HL-60/S4 treated with retinoic acid at 250 ng/mL for 4 days and 3 days (cell line): ENCODE measurements around the gene NECTIN4.

ENCODE experiments used
- in situ Hi-C: fragments of 300-500 bp; cut with MboI; formaldehyde crosslinking; loops from 2 replicates; pipeline ENCODE4 v1.7.0; 2022; ENCODE audit warnings: low sequenced_read_pairs

Gene NECTIN4

GRCh38 chr1:161113915-161114314 is 24.6 kb upstream of the NECTIN4 start:
- in situ Hi-C loops = no loop called here

DNA sequence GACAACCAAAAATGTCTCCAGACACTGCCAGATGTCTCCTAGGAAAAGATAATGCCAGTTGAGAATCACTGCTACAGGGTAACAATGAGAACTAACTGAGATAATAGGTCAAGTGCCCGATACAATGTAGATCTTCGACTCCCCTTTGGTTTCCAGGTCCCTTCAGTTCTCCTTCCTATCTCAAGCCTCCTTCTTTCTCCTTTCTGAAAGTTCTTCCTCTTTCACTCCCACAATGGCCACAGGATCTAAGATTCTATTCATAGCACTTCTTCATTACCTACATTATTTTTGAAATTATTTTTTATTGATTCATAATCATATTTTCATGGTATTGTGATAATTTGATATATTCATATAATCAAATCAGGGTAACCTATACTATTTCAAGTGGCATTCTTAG is 22.2 kb upstream of the NECTIN4 start:
- in situ Hi-C loops = no loop called here

- in situ Hi-C loops = no loop called here
Measured at GRCh38 chr1:161111117-161111516, 21.8 kb upstream of the NECTIN4 start.

GRCh38 chr1:161106431-161106830 is 17.1 kb upstream of the NECTIN4 start:
- in situ Hi-C loops = no loop called here

DNA sequence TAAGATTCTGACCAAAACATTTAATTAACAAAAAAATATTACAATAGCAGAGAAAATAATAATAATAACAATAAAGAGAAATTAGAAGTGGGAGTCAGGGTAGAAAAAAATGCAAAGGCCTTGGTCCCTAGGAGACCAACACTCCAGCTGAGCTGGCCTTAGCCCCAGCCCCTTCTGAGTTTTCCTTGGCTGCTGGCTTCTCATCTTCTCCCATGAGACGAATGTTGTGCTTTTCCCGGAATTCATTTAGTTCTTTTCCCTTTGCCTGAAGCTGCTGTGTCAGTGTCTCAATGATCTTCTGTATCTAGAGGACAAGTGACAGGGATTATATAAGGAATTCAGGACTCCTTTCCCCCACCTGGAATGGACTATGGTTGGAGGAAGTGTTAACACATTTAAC is 11.2 kb upstream of the NECTIN4 start:
- in situ Hi-C loops = no loop called here

DNA sequence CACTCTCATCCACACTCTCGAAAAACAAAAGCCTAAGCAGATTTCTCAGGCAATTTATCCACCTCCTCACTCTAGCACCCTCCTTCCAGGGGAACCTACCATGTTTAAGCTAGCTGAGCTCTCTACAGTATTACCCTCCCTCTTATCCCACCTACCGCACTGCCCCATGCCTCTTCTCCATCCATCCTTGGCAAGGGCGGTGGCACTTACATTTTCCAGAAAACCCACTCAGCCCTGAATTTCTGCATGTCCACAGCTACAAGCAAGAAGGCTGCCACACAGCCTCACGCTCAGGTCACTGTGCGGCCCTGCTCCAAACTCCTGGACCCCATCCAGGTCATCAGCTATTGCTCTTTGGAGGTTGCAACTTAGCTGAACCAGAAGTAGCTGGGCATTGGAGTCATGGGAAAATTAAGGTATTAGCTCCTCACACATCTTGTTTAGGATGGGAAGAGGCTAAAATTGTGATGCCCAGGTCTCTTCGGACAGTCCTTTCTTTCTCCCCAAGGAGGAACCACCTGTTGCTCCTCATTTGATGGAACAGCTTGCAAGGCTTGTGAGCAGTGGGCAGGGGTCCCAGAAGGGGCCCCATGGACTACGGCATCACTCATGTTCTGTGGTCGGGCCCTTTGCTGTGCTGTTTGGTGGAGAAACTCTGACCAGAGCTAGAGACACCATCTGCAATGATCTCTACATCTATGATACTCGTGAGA is 9.9 kb upstream of the NECTIN4 start:
- in situ Hi-C loops = no loop called here

GRCh38 chr1:161098210-161099068 is 9.1 kb upstream of the NECTIN4 start, which contains the start of gene KLHDC9:
KLHDC9 (plus strand) TSS chr1:161098361; CDS start chr1:161098536, 175 bp downstream.
- in situ Hi-C loops = no loop called here

DNA sequence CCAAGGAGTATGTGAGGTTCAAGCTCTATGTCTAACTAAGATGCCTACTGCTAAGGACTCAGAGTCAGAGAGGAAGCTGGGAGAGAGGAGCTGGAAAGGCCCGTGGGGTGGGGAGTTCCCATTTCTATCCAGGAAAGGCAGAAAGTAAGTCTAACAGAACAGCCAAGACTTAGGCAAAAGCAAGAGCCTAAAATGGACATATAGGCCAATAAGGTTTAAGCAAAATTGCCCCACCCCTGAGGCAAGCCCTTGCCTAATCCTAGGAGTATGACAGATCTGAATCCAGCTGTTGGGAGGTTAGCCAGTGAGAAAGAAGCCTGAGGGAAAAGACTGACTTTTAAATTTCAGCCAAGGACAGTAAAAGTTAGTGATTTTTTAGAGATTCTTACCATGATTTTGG is 7.2 kb upstream of the NECTIN4 start:
- in situ Hi-C loops = no loop called here

- in situ Hi-C loops = no loop called here
Measured at GRCh38 chr1:161096015-161096414, 6.7 kb upstream of the NECTIN4 start.

- in situ Hi-C loops = no loop called here
Measured at GRCh38 chr1:161095230-161095629, 5.9 kb upstream of the NECTIN4 start.

GRCh38 chr1:161094481-161094880 is 5.1 kb upstream of the NECTIN4 start:
- in situ Hi-C loops = no loop called here

DNA sequence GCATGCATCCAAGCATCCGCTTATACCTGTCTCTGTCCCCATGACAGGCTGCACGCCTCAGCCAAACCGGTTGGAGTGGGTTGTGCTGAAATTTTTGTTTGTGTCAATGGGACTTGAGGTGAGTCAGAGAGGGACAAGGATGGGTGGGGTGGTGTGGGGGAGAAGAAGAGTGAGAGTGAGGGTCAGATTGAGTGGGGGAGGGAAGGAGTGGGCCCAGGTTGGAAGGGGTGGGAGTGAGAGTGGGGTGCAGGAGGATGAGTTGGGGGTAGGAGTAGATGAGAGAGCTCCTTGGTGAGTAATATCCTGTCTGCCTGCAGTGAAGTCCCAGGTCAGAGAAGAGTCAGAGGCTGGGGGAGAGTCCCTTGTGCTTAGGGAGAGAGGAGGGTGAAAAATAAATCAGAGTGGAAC is 3.3 kb upstream of the NECTIN4 start:
- in situ Hi-C loops = no loop called here

GRCh38 chr1:161091796-161092507 is 2.6 kb upstream of the NECTIN4 start:
- in situ Hi-C loops = no loop called here

- in situ Hi-C loops = no loop called here
Measured at GRCh38 chr1:161091093-161091492, 1.7 kb upstream of the NECTIN4 start.

DNA sequence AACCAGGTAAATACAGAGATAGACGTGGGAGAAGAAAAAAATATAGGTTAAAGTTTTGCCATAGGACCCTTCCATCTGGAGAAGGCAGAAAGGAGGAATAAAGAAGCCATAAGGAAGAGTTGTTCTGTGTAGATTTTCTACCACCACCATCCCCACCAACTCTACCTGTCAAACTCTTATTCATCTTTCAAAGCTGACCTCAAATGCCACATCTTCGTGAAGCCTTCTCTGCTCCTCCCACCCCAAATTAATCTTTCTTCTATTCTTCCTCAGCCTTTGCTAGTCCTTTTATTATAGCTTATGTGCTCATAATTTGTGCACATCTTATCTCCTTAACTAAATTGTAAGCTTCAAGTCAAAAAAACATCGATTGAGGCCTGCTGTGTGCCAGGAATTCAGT is 1.3 kb upstream of the NECTIN4 start:
- in situ Hi-C loops = no loop called here

GRCh38 chr1:161089938-161090337 is 580 bp upstream of the NECTIN4 start:
- in situ Hi-C loops = no loop called here

- in situ Hi-C loops = no loop called here
Measured at GRCh38 chr1:161088587-161089110, 709 bp downstream of the NECTIN4 start.

GRCh38 chr1:161086457-161086856 is 2.9 kb downstream of the NECTIN4 start:
- in situ Hi-C loops = no loop called here

GRCh38 chr1:161085165-161085564 is 4.2 kb downstream of the NECTIN4 start:
- in situ Hi-C loops = no loop called here

- in situ Hi-C loops = no loop called here
Measured at GRCh38 chr1:161084597-161084988, 4.8 kb downstream of the NECTIN4 start.
